GM21737 (cell line): ENCODE data around the gene SWSAP1.
"Not testable (repeated sequence)": the region's sequence is repeated elsewhere in the genome, so short reads cannot be mapped to it uniquely, and the experiment has no call there.

Source experiments
- ATAC-seq: cut with Tn5 transposase; IDR thresholded peaks from one replicate; pipeline ENCODE4 v1.9.1; 2021; ENCODE audit warnings: mild to moderate bottlenecking, moderate library complexity; ENCODE audit not compliant: unreplicated experiment

SWSAP1 gene

GRCh38 chr19:11374433-11375142, at the start of gene SWSAP1:
Gene SWSAP1, plus strand, starts transcription at chr19:11374666. Its CDS starts 15 bp downstream, at chr19:11374681.
- ATAC-seq, result peak; percentile 78

GRCh38 chr19:11324748-11325389, 49.6 kb upstream of the SWSAP1 start:
- no peak for ATAC-seq

- no peak for ATAC-seq
Observed at GRCh38 chr19:11325544-11325943, 48.9 kb upstream of the SWSAP1 start.

GRCh38 chr19:11330127-11330526, 44.3 kb upstream of the SWSAP1 start:
- no peak for ATAC-seq

GRCh38 chr19:11331502-11331901, 43.0 kb upstream of the SWSAP1 start:
- ATAC-seq, result no peak

GRCh38 chr19:11332822-11333221, 41.6 kb upstream of the SWSAP1 start:
- no peak for ATAC-seq

GRCh38 chr19:11333838-11334237, 40.6 kb upstream of the SWSAP1 start:
- not testable (repeated sequence) for ATAC-seq

- ATAC-seq, result no peak
Observed at GRCh38 chr19:11335449-11336146, 38.9 kb upstream of the SWSAP1 start.

- no peak for ATAC-seq
Observed at GRCh38 chr19:11337080-11337479, 37.4 kb upstream of the SWSAP1 start.

GRCh38 chr19:11338121-11338520, 36.3 kb upstream of the SWSAP1 start:
- ATAC-seq, result no peak

- ATAC-seq, result no peak
Observed at GRCh38 chr19:11338569-11339253, 35.8 kb upstream of the SWSAP1 start.

GRCh38 chr19:11339254-11340098, 35.0 kb upstream of the SWSAP1 start, which contains the start of gene RAB3D:
Gene RAB3D, minus strand, starts transcription at chr19:11339657. Its CDS starts 2,258 bp downstream, at chr19:11337399.
- peak; percentile 69 for ATAC-seq

- ATAC-seq, result not testable (repeated sequence)
Observed at GRCh38 chr19:11340099-11340467, 34.4 kb upstream of the SWSAP1 start.

GRCh38 chr19:11342429-11342828, 32.0 kb upstream of the SWSAP1 start:
- no peak for ATAC-seq

- no peak for ATAC-seq
Observed at GRCh38 chr19:11345122-11345803, 29.2 kb upstream of the SWSAP1 start.

GRCh38 chr19:11346104-11346940, 28.1 kb upstream of the SWSAP1 start, which contains the start of the genes CCDC159 and TMEM205:
Gene CCDC159, plus strand, starts transcription at chr19:11346519. Its CDS starts 88 bp downstream, at chr19:11346607.
Gene TMEM205, minus strand, starts transcription at chr19:11346268. Its CDS starts 649 bp downstream, at chr19:11345619.
- ATAC-seq, result peak; percentile 81

GRCh38 chr19:11347546-11348039, 26.9 kb upstream of the SWSAP1 start:
- ATAC-seq, result no peak

- no peak for ATAC-seq
Observed at GRCh38 chr19:11349171-11349570, 25.3 kb upstream of the SWSAP1 start.
